Left renal cortex interstitium (tissue), 4 donors: Measurements from ENCODE around the gene NDE1. TPM values are rescaled to one million over a fixed set of nuclear protein-coding genes. Genes with fewer than 3 reads are reported as not detected.
A peak's percentile ranks its signal among the peaks of the same experiment; 100 is the strongest.
"Not testable (repeated sequence)": the region's sequence is repeated elsewhere in the genome, so short reads cannot be mapped to it uniquely, and the experiment has no call there.

Experiments used
- DNase-seq, 4 donors: peaks; one replicate each; pipeline ENCODE4 v3.0.0-alpha.2; 2013; ENCODE audit warnings: low read depth in 4 of 4, low spot score in 2 of 4, missing footprints in 1 of 4
- polyA plus RNA-seq, 4 donors: library from polyadenylated mRNA; unstranded; fragments of 120-200 nt; gene quantifications; one replicate each; pipeline ENCODE4 v1.2.1, GENCODE V29; 2013; ENCODE audit not compliant: insufficient read length in 4 of 4

Gene NDE1, protein sequence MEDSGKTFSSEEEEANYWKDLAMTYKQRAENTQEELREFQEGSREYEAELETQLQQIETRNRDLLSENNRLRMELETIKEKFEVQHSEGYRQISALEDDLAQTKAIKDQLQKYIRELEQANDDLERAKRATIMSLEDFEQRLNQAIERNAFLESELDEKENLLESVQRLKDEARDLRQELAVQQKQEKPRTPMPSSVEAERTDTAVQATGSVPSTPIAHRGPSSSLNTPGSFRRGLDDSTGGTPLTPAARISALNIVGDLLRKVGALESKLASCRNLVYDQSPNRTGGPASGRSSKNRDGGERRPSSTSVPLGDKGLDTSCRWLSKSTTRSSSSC
- polyA plus RNA-seq: 10 to 100 TPM; 36.1 to 49.9 (median 41.7) TPM

DNA sequence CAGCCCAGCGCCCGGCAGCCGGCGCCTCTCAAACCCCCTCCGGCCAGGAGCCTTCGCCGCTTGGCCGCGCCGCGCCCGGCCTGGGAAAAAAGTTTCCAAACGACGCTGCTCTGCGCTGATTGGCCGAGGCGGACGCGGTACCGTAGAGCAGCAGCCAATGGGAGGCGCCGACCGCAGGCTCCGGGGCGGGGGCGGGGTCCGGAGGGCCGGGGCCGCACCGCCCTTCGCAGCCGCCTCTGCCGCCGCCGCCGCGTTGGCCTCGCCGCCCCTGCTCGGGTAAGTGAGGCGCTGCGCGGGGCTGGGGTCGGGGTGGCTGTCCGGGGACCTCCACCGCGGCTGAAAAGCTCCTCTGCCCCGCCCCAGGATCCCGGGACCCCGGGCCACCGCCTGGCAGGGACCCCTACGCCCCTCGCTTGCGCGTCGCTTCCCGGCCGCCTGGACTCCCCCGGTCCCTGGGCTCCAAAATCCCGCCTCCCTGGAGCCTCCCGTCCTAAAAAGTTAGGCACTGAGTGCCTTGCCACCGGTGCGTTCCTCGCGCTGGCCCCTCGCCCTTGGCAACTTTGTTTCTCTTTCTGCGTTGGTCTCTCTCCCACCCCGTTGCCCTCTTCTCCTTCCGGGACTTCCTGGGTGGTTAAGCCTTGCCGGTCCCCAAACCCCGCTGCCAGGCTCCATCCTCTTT lies at the start of gene NDE1:
Gene NDE1, plus strand, starts transcription at position 227 of the 679 bp plus-strand sequence. CDS start 14,534 bp downstream, outside the sequence.
- DNase-seq: peak; percentile 53 to 90 (median 79)

DNA sequence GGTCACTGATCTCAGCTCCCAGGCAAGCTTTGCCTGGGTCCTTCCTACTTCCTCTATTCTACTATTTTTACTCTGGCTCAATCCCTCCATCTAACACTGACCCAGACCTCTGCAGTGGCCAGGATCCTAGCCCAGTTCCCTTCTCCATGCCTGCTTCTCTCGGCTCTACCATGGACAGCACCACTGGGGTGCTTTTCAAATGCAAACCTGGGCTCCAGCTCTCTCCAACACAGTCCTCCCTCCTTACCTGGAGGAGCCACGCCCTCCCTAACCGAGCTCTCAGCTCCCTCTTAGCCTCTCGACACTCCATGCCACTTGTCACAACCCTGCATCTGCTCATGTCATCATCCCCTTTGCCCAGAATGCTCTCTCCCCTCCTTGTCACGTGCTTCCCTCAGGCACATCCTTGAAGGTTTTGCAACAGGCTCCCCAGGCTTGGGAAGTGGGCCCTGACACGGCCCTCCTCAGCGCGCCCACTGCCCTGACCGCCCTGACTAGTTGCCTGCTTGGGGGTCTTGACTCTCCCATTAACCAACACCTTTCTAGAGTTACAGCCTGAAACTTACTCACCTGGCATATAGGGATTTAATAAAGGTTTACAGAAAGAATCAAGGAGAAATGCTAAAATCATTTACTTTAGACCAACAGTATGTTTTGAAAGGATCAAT lies 48.7 kb upstream of the NDE1 start:
- no peak for DNase-seq

DNA sequence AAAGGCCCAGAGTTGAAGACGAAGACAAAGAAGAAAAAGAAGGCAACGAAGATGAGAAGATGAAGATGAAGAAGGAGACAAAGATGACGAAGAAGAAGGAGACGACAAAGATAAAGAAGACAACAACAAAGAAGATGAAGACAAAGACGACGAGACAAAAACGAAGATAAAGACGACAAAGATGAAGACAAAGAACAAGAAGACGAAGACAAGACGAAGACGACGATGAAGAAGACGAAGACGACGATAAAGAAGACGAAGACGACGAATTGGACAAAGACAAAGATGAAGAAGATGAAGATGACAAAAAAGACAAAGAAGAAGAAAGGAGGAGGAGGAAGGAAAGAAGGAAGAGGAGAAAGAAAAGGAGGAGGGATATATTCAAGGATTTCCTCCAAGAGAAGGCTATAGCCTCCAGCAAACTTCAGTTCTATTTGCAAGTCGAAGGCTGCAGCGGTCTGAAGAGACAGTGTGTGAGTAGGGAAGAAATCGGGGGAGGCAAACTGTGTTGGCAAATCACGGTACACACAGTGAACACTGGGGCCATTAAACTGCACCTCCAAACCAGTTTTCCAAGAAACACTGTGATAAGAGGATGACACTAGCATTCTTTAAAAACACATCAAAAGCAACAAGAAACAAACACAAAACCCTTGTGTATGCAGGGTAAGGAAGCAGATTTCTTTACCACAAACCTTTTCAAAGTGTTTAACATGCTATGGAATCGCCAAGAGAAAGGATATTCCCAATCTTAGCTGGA lies 47.6 kb upstream of the NDE1 start:
- DNase-seq: no peak

DNA sequence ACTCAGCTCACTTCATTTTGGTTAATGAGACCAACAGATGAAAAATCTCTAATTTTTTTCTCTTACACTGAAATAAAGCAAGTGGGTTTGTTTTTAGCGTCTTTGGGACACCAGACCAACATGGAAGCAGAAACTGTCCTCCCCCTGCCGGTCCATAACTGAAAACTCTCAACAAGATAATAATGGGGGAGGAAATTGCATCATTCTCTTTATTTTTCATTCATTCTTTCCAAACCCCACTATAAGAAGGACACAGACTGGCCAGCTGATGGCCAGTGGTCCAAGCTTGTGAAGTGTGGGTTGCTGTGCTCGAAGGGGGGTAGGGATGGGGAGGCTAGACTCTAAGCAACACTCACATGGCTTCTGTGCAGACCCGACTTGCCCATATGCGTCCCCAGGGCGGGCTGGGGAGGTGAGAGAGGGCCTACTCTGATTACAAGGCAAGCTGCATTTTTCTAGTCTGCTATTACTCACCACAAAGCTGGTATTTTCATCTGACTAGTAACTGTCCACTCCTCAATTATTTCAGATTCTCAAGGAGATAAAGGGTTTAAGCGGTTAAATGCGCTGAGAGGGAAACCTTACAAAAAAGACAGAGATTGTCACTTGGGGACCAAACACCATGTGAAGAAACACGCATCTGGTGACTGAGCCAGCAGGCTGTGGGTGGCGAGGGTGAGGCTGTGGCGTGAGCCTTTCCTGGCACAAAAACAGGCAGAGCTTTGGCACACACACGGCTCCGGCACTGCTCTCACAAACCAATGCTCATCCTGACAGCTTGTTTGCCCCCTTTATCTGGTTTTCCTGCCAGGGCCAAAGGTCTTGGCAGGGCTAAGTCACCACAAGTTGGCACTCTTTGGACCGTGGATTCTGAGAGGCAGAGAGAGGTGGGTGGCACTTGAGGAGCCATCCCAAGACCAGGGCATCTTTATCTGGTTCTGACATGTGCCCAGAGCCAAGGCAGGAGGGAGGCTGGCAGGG lies 45.3 kb upstream of the NDE1 start:
- DNase-seq: no peak

DNA sequence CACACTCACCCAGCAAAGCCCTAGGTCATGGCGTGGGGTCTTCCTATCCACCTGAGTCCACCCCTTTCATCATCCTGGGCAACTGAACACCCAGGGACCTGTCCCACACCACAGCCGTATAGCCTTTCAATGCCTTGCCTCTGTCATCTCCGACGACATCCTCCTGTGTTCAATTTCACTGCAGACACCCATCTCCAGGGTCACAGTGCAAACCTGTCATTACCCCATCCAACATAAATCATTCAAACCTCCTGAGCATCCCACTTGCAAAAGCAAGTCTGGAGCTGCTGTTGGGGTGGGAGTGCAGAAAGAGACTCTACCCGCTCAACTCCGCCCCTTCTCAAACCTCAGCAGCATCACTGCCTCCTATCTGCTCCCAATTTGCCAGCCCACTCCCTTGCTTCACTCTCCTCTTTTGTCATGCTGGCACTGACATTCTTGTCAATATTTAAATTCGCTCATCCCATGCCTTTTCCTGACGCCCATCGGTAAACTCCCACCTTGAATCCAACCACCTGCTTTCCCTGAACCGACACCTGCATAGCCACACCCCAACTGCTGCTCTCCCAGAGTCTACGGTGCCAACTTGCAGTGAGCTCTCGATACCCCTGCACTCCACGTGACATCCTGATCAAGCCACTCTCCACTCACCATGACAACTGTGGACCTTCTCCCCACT lies 44.1 kb upstream of the NDE1 start:
- no peak for DNase-seq

DNA sequence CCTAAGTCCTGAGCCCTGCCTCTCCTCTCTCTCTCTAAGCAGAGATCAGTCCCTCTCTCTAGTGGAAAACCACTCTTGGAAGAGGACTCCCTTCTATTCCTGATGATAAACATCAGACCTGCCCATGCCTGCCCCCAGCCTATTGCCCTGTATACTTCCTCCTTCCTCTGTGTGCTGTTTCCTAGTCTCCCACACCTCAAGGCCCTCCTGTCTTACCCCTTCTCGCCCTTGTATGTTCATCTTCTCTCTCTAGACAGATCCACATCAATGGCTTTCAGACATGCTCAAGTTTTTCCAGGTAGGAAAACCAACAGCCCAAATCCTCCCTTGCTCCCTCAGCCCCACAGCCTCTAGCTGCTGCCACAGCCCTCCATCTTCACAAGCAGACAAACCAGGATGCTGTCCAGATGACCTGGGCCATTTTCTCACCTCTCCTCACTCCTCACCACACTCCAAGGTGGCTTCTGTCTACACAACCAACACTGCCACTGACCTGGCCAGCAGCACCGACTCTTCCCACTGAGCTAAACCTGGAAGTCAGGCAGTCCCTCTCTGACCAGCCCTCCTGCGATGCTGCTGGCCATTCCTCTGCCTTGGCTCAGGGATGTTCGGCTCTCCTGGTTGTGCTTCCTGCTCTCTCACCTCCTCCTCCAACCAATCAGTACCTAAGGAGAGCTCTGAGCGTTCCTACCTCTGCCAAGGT lies 43.4 kb upstream of the NDE1 start:
- no peak for DNase-seq

DNA sequence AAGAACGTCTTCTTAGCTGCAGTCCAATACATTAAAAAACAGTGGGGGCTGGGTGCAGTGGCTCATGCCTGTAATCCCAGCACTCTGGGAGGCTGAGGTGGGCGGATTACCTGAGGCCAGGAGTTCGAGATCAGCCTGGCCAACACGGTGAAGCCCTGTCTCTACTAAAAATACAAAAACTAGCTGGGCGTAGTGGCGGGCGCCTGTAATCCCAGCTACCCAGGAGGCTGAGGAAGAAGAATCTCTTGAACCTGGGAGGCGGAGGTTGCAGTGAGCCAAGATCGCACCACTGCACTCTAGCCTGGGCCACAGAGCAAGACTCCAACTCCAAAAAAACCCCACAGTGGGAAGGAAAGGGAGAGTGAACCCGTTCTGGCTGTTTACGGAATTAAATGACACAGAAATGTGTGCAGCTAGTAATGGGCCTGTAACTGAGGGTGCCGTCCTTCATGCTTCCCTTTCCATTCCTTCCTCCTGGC lies 42.8 kb upstream of the NDE1 start:
- DNase-seq: not testable (repeated sequence)

DNA sequence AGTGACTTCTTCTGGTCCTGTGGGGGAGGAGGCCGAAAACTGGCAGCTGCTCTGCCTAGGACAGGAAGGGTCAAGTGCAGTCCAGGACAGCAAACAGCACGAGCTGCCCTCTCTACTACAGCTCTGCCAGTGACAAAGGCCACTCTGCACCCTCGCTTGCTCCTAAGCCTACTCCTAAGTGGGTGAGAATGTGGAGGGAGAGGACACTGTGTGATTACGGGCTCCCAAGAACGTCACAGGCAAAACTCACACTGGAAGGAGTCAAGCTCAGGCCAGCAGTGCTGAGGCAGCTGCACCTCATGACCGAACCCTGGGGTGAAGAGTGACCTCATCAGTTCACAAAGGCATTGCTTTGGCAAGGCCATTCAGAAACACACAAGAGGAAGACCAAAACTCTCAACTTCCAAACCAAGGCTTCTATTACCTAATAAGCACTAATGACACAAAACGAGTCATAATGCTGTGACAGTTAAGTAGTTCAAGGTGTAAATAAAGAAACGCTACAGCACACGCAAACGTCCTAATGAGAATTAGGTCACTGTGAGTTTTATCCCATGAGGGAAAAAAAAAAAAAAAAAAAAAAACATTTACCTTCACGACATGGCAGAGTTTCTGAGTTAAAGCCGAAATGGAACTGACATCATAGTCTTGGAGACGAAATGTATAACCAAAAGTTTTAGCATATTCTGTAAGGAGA lies 42.2 kb upstream of the NDE1 start:
- DNase-seq: no peak

DNA sequence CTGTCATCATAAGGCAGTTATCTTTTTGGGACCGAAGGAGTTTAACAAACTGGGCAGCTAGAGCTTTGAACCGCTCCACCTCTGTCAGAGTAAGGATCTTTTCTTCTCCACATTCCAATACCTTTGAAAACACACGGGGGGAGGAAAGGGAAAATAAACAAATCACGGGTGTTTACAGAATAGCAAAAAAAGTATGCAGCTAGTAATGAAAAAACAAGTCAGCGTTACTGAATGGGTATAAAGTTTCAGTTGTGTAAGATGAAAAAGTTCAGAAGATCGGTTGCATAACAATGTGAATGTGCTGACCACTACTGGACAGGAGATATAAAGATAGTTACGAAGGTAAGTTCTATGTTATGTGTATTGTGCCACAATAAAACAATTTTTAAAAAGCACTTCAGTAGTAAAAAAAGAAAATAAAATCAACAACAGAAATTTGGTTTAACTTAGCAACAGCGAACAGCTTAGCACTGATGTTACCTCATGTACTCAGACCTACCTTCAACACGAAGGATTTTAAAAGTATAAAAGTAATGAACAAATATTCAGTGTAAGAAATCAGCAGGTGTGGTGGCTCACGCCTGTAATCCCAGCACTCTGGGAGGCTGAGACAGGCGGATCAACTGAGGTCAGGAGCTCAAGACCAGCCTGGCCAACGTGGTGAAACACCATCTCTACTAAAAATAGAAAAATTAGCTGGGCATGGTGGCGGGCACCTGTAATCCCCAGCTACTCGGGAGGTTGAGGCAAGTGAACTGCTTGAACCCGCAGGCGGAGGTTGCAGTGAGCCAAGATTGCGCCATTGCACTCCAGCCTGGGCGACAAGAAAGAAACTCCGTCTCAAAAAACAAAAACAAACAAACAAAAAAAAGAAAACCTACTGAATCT lies 41.4 kb upstream of the NDE1 start:
- DNase-seq: no peak

DNA sequence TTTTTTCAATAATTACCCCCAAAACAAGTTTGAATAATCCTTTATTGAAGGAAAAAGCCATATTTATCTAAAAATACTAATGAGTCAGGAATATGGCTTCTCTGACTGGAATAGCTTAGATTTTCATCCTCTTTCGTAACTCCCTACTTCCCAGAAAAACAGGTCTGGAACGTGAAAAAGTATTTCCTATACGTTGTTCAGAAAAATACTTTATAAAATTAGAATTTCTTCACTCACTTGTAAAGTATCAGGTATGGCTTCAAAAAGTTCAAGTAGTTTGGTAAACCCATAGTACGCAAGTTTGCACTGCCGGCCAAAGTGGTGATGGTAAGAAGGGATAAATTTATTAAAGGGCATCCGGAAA lies 40.8 kb upstream of the NDE1 start:
- no peak for DNase-seq

DNA sequence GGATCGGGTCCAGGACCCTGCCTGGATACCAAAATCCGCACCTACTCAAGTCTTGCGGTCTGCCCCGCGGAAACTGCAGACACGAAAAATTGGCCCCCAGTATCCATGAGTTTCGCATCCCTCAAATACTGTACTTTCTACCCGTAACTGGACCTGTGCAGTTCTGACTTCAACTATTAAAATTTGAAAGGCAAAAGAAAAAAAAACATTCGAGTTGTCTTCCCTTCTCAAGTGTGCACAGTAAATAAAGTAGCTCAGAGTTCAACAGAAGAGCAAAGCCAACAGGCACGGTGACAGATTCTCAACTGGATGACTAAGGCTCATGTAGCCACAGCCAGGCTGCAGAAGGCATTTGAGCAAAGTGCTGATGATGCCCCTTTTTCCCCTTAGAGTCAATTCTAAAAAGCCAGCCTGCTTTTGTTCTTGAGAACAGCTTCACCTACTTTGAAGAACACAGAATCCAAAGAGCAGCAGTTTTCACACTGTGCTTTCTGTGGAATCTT lies 39.6 kb upstream of the NDE1 start:
- DNase-seq: no peak

DNA sequence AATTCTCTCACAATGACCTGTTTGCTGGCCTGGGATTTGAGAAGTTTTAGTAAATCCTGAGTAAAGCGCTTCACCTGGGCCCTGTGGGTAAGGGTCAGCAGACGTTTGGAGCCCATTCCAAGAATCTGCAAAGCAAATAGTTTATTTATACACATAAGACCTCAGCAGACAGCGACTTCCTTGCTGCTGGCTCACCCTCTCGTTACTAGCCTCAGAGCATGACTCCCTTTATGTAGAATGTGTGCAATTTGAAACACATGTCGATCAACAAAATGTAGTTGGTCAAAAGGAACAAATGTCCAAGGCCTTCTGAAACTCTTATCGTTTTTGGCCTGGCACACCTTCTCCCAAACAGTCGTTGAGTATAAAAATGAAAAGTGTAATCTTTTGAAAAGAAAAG lies 38.4 kb upstream of the NDE1 start:
- DNase-seq: no peak

DNA sequence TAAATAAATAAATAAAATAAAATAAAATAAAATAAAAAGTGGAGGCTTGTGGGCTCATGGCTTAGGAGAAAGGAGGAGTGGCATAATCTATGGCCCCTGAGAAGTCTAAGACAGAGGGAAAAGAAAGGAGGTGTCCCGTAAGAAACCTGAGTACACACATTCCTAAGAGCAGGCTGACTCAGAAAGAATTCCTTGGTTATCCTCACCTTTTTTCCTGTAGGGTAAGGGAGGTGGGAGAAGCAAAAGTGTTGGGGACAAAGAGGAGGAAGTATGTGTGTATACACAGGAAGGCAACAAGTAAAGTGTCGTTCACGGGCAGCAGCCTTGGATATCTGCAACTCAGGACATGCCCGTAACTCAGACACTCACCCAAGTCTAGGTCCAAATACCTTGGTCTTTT lies 36.4 kb upstream of the NDE1 start:
- no peak for DNase-seq

DNA sequence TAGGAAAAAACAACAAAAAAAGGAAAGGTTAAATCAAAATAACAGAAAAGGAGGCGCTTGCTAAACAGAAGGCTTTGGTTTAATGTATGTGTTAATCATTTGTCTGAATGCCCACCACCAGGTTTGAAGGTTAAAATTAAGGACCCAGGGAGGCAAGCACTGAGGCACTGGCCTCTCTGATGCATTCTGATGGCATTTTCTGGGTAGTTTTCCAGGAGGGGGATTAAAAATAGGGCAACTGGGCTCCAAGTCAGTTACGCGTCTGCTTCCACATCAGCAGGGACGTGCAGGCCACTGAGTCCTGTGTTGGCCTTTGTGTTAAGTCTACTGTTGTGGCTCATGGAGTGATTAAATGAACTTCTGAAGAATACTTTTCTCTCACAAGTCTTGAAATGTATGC lies 34.0 kb upstream of the NDE1 start:
- no peak for DNase-seq

DNA sequence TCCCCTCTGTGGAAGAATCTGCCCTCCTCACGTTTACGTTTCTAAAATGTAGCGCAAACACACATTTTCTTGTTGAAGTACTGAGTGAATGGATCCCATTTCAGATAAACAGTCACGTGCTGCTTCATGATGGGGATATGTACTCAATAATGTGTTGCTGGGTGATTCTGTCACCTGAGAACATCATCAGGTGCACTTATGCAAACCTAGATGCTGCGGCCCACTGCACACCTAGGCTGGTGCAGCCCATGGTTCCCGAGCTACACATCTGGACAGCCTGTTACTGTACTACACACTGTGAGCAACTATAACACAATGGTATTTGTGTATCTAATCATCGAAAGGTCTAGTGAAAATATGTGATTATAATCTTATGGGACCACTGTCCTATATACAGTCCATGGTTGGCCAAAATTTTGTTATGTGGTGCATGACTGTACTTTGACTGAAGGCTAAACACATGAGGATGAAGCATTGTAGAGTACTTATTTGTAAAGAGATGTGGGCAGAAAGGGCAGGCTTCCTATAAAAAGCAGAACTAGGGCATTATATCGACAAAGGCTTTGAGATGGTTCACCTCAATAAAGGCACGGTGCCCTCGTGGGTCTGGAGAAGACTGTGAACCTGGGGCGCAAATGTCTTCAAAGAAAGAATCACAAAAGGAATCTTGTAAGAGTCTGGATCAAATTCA lies 33.4 kb upstream of the NDE1 start:
- no peak for DNase-seq

DNA sequence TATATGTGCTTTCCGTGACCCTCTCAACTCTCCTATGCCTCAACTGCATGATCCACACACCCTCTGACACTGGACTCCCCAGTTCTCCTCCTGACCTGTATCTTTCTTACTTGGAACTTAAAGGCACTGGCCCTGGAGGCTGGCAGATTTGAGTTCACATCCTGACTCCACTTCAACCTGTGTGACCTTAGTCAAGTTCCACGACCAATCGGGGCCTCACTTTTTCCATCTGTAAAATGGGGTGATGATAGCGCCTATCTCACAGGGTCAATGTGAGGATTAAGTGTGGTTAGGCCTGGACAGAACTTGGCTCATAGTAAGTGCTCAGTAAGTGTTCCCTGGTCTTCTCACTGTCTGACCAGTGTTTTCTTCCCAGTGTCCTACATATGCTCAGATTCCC lies 32.1 kb upstream of the NDE1 start:
- no peak for DNase-seq
